Measurements from ENCODE around the gene SLC2A4RG.
A peak's percentile ranks its signal among the peaks of the same experiment; 100 is the strongest.

SLC2A4RG gene

GRCh38 chr20:63699466-63700198 lies 39.9 kb upstream of the SLC2A4RG start:
- DNase-seq (ENCODE audit: low read depth in 2 of 3, low spot score in 1 of 3), result no peak

- DNase-seq (ENCODE audit: low read depth in 2 of 3, low spot score in 1 of 3), result no peak
These were observed 39.2 kb upstream of the SLC2A4RG start for GRCh38 chr20:63700199-63701050.

GRCh38 chr20:63701051-63701328 lies 38.6 kb upstream of the SLC2A4RG start:
- no peak for DNase-seq (ENCODE audit: low read depth in 2 of 3, low spot score in 1 of 3)

- DNase-seq (ENCODE audit: low read depth in 2 of 3, low spot score in 1 of 3), result no peak
These were observed 38.1 kb upstream of the SLC2A4RG start for GRCh38 chr20:63701329-63702035.

GRCh38 chr20:63702036-63702665 lies 37.4 kb upstream of the SLC2A4RG start:
- no peak for DNase-seq (ENCODE audit: low read depth in 2 of 3, low spot score in 1 of 3)

- DNase-seq (ENCODE audit: low read depth in 2 of 3, low spot score in 1 of 3), result no peak
These were observed 36.7 kb upstream of the SLC2A4RG start for GRCh38 chr20:63702751-63703470.

GRCh38 chr20:63703471-63703975 lies 36.1 kb upstream of the SLC2A4RG start:
- DNase-seq (ENCODE audit: low read depth in 2 of 3, low spot score in 1 of 3), result no peak

- no peak for DNase-seq (ENCODE audit: low read depth in 2 of 3, low spot score in 1 of 3)
These were observed 35.4 kb upstream of the SLC2A4RG start for GRCh38 chr20:63703976-63704748.

GRCh38 chr20:63704749-63705117 lies 34.8 kb upstream of the SLC2A4RG start:
- DNase-seq (ENCODE audit: low read depth in 2 of 3, low spot score in 1 of 3), result no peak

GRCh38 chr20:63705232-63706026 lies 34.1 kb upstream of the SLC2A4RG start:
- no peak for DNase-seq (ENCODE audit: low read depth in 2 of 3, low spot score in 1 of 3)

- DNase-seq (ENCODE audit: low read depth in 2 of 3, low spot score in 1 of 3), result no peak
These were observed 33.4 kb upstream of the SLC2A4RG start for GRCh38 chr20:63706027-63706695.

- DNase-seq (ENCODE audit: low read depth in 2 of 3, low spot score in 1 of 3), result peak in 1 of 3 donors; percentile 55
These were observed 32.6 kb upstream of the SLC2A4RG start for GRCh38 chr20:63706852-63707557.

- DNase-seq (ENCODE audit: low read depth in 2 of 3, low spot score in 1 of 3), result peak; percentile 70 to 84 (median 72)
These were observed 31.8 kb upstream of the SLC2A4RG start, which contains the start of the genes ARFRP1 and ZGPAT for GRCh38 chr20:63707558-63708300. ARFRP1 (minus strand) TSS chr20:63707976; CDS start chr20:63707091, 885 bp downstream. ZGPAT (plus strand) TSS chr20:63708039; CDS start chr20:63708581, 542 bp downstream.

- DNase-seq (ENCODE audit: low read depth in 2 of 3, low spot score in 1 of 3), result no peak
These were observed 31.1 kb upstream of the SLC2A4RG start for GRCh38 chr20:63708301-63709148.

GRCh38 chr20:63709149-63709527 lies 30.4 kb upstream of the SLC2A4RG start:
- DNase-seq (ENCODE audit: low read depth in 2 of 3, low spot score in 1 of 3), result no peak

- no peak for DNase-seq (ENCODE audit: low read depth in 2 of 3, low spot score in 1 of 3)
These were observed 28.4 kb upstream of the SLC2A4RG start for GRCh38 chr20:63711085-63711645.

Data from stimulated activated CD4-positive, alpha-beta T cell treated with anti-CD3 and anti-CD28 coated beads, Interleukin-12 subunit alpha, Interleukin-12 subunit beta, amount 100 ng/mL, for 48 hours (primary cell).